WTC11 (cell line): Measurements from ENCODE around the gene MUSTN1.

ENCODE experiments used
- CREB1 ChIP-seq: sonication (generic); formaldehyde crosslinking; IDR thresholded peaks from 2 replicates; pipeline ENCODE4 v1.8.0; 2023; ENCODE audit warnings: mild to moderate bottlenecking, missing genetic modification reagents
- FOXJ3 ChIP-seq: sonication (generic); formaldehyde crosslinking; IDR thresholded peaks from 2 replicates; pipeline ENCODE4 v1.9.0; 2021; ENCODE audit warnings: missing genetic modification reagents, mild to moderate bottlenecking, borderline replicate concordance
- FOXP1 ChIP-seq: sonication (generic); formaldehyde crosslinking; IDR thresholded peaks from 2 replicates; pipeline ENCODE4 v1.8.0; 2022; ENCODE audit warnings: missing genetic modification reagents, mild to moderate bottlenecking, moderate library complexity, borderline replicate concordance
- GABPB1 ChIP-seq: sonication (generic); formaldehyde crosslinking; IDR thresholded peaks from 2 replicates; pipeline ENCODE4 v1.8.1; 2023; ENCODE audit warnings: mild to moderate bottlenecking, missing genetic modification reagents
- IRF2 ChIP-seq: sonication (generic); formaldehyde crosslinking; IDR thresholded peaks from 2 replicates; pipeline ENCODE4 v1.8.0; 2022; ENCODE audit warnings: low read depth, missing genetic modification reagents, borderline replicate concordance
- NFYB ChIP-seq: sonication (generic); formaldehyde crosslinking; conservative IDR thresholded peaks from 2 replicates; pipeline ENCODE4 v1.8.0; 2022; ENCODE audit warnings: low read depth, missing genetic modification reagents
- ZNF317 ChIP-seq: sonication (generic); formaldehyde crosslinking; IDR thresholded peaks from 2 replicates; pipeline ENCODE4 v1.8.1; 2023; ENCODE audit warnings: low read depth, mild to moderate bottlenecking, moderate library complexity, missing genetic modification reagents, borderline replicate concordance
- ZNF671 ChIP-seq: fragments of 250-450 bp; sonication (Bioruptor Pico); IDR thresholded peaks from 2 replicates; pipeline ENCODE4 v1.8.0; 2021; ENCODE audit warnings: mild to moderate bottlenecking
- TF ChIP-seq, protein P1 (sequence below): sonication (generic); formaldehyde crosslinking; IDR thresholded peaks from 2 replicates; pipeline ENCODE4 v1.8.1; 2023; ENCODE audit warnings: mild to moderate bottlenecking, missing genetic modification reagents, moderate library complexity
- TF ChIP-seq, protein P2 (sequence below): sonication (generic); formaldehyde crosslinking; IDR thresholded peaks from 2 replicates; pipeline ENCODE4 v1.8.0; 2022; ENCODE audit warnings: mild to moderate bottlenecking, missing genetic modification reagents
- TF ChIP-seq, protein P3 (sequence below): fragments of 200-600 bp; IDR thresholded peaks from 2 replicates; pipeline ENCODE4 v1.8.0; 2022; ENCODE audit warnings: antibody characterized with exemption
- TF ChIP-seq, protein P4 (sequence below): fragments of 250-450 bp; sonication (Bioruptor Pico); IDR thresholded peaks from 2 replicates; pipeline ENCODE4 v1.9.0; 2021; ENCODE audit warnings: moderate library complexity, mild to moderate bottlenecking, inconsistent platforms, borderline replicate concordance
- TF ChIP-seq, protein P5 (sequence below): sonication (generic); formaldehyde crosslinking; IDR thresholded peaks from 2 replicates; pipeline ENCODE4 v1.8.0; 2022; ENCODE audit warnings: mild to moderate bottlenecking, missing genetic modification reagents

DNA sequence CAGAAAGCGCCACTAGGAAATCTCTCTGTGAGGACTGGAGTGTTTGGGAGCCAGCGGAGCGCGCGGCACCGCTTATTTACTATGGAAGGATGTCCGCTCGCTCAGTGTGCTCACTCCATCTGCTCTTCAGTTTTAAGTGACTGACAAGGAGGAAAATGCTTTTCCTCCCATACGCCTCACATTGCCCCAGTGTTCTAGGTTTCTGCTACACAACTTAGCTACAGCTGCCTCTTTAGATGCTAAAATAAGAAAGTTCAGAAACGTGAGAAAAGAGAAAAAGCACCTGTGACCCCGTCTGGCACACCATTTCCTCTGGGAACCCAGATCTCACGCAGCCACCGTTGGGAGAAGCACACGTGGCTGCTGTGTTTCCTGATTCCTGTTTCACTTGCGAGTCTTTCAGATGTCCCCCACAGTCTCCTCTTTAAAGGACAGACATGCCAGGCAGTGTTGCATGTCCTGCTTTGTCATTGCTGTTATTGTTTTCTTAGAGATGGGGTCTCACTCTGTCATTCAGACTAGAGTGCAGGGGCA lies 11.7 kb upstream of the MUSTN1 start:
- TF ChIP-seq, protein P1, sequence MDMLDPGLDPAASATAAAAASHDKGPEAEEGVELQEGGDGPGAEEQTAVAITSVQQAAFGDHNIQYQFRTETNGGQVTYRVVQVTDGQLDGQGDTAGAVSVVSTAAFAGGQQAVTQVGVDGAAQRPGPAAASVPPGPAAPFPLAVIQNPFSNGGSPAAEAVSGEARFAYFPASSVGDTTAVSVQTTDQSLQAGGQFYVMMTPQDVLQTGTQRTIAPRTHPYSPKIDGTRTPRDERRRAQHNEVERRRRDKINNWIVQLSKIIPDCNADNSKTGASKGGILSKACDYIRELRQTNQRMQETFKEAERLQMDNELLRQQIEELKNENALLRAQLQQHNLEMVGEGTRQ = no peak
- TF ChIP-seq, protein P2, sequence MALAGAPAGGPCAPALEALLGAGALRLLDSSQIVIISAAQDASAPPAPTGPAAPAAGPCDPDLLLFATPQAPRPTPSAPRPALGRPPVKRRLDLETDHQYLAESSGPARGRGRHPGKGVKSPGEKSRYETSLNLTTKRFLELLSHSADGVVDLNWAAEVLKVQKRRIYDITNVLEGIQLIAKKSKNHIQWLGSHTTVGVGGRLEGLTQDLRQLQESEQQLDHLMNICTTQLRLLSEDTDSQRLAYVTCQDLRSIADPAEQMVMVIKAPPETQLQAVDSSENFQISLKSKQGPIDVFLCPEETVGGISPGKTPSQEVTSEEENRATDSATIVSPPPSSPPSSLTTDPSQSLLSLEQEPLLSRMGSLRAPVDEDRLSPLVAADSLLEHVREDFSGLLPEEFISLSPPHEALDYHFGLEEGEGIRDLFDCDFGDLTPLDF (CRISPR knock-in tag) = no peak
- TF ChIP-seq CREB1 (CRISPR knock-in tag) = no peak
- TF ChIP-seq NFYB = no peak
- TF ChIP-seq, protein P3, sequence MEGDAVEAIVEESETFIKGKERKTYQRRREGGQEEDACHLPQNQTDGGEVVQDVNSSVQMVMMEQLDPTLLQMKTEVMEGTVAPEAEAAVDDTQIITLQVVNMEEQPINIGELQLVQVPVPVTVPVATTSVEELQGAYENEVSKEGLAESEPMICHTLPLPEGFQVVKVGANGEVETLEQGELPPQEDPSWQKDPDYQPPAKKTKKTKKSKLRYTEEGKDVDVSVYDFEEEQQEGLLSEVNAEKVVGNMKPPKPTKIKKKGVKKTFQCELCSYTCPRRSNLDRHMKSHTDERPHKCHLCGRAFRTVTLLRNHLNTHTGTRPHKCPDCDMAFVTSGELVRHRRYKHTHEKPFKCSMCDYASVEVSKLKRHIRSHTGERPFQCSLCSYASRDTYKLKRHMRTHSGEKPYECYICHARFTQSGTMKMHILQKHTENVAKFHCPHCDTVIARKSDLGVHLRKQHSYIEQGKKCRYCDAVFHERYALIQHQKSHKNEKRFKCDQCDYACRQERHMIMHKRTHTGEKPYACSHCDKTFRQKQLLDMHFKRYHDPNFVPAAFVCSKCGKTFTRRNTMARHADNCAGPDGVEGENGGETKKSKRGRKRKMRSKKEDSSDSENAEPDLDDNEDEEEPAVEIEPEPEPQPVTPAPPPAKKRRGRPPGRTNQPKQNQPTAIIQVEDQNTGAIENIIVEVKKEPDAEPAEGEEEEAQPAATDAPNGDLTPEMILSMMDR = no peak
- no peak for TF ChIP-seq FOXJ3 (CRISPR knock-in tag)
- no peak for TF ChIP-seq ZNF671 (CRISPR knock-in tag)
- TF ChIP-seq, protein P4, sequence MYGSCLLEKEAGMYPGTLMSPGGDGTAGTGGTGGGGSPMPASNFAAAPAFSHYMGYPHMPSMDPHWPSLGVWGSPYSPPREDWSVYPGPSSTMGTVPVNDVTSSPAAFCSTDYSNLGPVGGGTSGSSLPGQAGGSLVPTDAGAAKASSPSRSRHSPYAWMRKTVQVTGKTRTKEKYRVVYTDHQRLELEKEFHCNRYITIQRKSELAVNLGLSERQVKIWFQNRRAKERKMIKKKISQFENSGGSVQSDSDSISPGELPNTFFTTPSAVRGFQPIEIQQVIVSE (CRISPR knock-in tag) = no peak
- TF ChIP-seq FOXP1 = no peak
- no peak for TF ChIP-seq GABPB1 (CRISPR knock-in tag)
- no peak for TF ChIP-seq IRF2
- TF ChIP-seq, protein P5, sequence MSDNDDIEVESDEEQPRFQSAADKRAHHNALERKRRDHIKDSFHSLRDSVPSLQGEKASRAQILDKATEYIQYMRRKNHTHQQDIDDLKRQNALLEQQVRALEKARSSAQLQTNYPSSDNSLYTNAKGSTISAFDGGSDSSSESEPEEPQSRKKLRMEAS (CRISPR knock-in tag) = no peak
- no peak for TF ChIP-seq ZNF317 (CRISPR knock-in tag)
